PC-9 (cell line): ENCODE results near the gene IL1RN. TPM values are rescaled to one million over a fixed set of nuclear protein-coding genes. Genes with fewer than 3 reads are reported as not detected.

Experiments
- BruUV-seq: library from RNA; stranded (reverse); fragments of 400-500 nt; replicated peaks from 2 replicates; lab custom pipeline; 2021; lab: Mats Ljungman, UMichigan
- CTCF ChIA-PET: fragments of 300-600 bp; sonication (Branson Sonifier 250); formaldehyde crosslinking; loops from one replicate; lab custom pipeline; 2022; ENCODE audit warnings: antibody characterized with exemption; lab: Charles Lee
- POLR2A ChIA-PET: fragments of 300-600 bp; sonication (Branson Sonifier 250); formaldehyde crosslinking; loops from one replicate; lab custom pipeline; 2022; ENCODE audit warnings: antibody characterized with exemption; ENCODE audit not compliant: unreplicated experiment; lab: Charles Lee
- DNase-seq, 2 experiments: peaks; one replicate each; pipeline versions ENCODE4 v3.0.0 to v3.0.0-alpha.2; 2015 to 2022; ENCODE audit warnings: mixed read lengths in 1 of 2
- H2AFZ ChIP-seq: fragments of 200-600 bp; sonication (generic); 2 replicates; pipeline ENCODE4 v1.8.1; 2017; ENCODE audit warnings: antibody characterized with exemption
- H3F3A ChIP-seq: fragments of 200-600 bp; sonication (generic); 2 replicates; pipeline ENCODE4 v1.8.1; 2017; ENCODE audit warnings: antibody characterized with exemption, mild to moderate bottlenecking, low read depth; ENCODE audit not compliant: insufficient read depth
- H3K27ac ChIP-seq: fragments of 200-600 bp; sonication (generic); 2 replicates; pipeline ENCODE4 v1.6.1; 2016; ENCODE audit warnings: mixed run types
- H3K27me3 ChIP-seq: fragments of 200-600 bp; sonication (generic); 2 replicates; pipeline ENCODE4 v1.6.1; 2016; ENCODE audit warnings: low read depth, mixed run types; ENCODE audit not compliant: insufficient read depth
- H3K36me3 ChIP-seq: fragments of 200-600 bp; sonication (generic); 2 replicates; pipeline ENCODE4 v1.6.1; 2016; ENCODE audit warnings: low read depth, mixed run types
- H3K4me1 ChIP-seq: fragments of 200-600 bp; sonication (generic); replicated peaks from 2 replicates; pipeline ENCODE4 v1.6.1; 2016; ENCODE audit warnings: mixed run types; ENCODE audit not compliant: insufficient read depth
- H3K4me2 ChIP-seq: fragments of 200-600 bp; sonication (generic); 2 replicates; pipeline ENCODE4 v1.6.1; 2017; ENCODE audit warnings: mixed run types
- H3K4me3 ChIP-seq: fragments of 200-600 bp; sonication (generic); 2 replicates; pipeline ENCODE4 v1.6.1; 2016; ENCODE audit warnings: mixed run types
- H3K79me2 ChIP-seq: fragments of 200-600 bp; sonication (generic); 2 replicates; pipeline ENCODE4 v1.6.1; 2017; ENCODE audit warnings: low read depth, mixed run types
- H3K9me2 ChIP-seq: fragments of 200-600 bp; sonication (generic); 2 replicates; pipeline ENCODE4 v1.8.1; 2017; ENCODE audit warnings: mild to moderate bottlenecking; ENCODE audit not compliant: insufficient read depth
- H3K9me3 ChIP-seq: fragments of 200-600 bp; sonication (generic); 2 replicates; pipeline ENCODE4 v1.8.1; 2016; ENCODE audit warnings: low read depth; ENCODE audit not compliant: insufficient read depth
- H4K20me1 ChIP-seq: fragments of 200-600 bp; sonication (generic); 2 replicates; pipeline ENCODE4 v1.8.1; 2017; ENCODE audit not compliant: insufficient read depth
- EZH2 ChIP-seq: fragments of 200-600 bp; sonication (generic); IDR thresholded peaks from 2 replicates; pipeline ENCODE4 v1.8.0; 2017; ENCODE audit warnings: antibody characterized with exemption, low read depth
- intact Hi-C: fragments of 100-400 bp; cut with micrococcal nuclease; formaldehyde crosslinking; loops from one replicate; pipeline ENCODE4 v1.10.0; 2022; ENCODE audit not compliant: unreplicated experiment
- total RNA-seq: library from RNA; stranded (reverse); gene quantifications from 2 replicates; pipeline ENCODE4 v1.2.3, GENCODE V29; 2021
- TF ChIP-seq, protein P1 (sequence below): fragments of 200-600 bp; sonication (generic); conservative IDR thresholded peaks from 2 replicates; pipeline ENCODE4 v1.6.1; 2017; ENCODE audit warnings: mixed run types, antibody characterized with exemption, mild to moderate bottlenecking, moderate library complexity

IL1RN gene
- total RNA-seq, 1 experiment from 2014 or later = 8.4 TPM

DNA sequence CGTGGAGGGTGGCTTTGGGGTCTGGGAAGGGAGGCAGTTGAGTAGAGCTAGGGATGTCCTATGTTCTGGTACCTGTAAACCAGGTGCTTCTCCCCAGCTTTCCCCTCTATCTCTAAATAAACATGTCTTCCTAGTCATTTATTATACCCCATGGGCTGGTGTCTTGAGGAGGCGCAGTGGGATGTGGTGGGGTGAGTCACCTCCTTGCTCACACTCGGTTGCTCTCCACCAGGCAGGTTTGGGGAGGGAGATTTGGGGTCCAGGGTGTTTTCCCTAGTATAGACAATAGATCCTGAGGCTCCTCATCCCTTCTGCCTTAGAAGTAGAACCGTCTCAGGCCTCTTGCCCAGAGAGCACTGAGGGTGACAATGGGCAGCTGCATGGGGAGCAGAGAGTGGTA is 51.5 kb downstream of the IL1RN start:
- Histone ChIP-seq H3K4me2 (no peak overlapping the region), H3F3A (no peaks in the 10 kb centered on the region), H3K79me2 (no peaks in the 10 kb centered on the region), H3K4me3 (no peak overlapping the region), H3K4me1 (no peaks in the 10 kb centered on the region), H3K27me3 (no peaks in the 10 kb centered on the region), H3K9me2 (no peaks in the 10 kb centered on the region), H3K36me3 (no peaks in the 10 kb centered on the region), H4K20me1 (no peaks in the 10 kb centered on the region), H2AFZ (no peak overlapping the region), H3K27ac (no peak overlapping the region), H3K9me3 (no peaks in the 10 kb centered on the region)
- DNase-seq = no peak
- TF ChIP-seq EZH2 = no peak
- TF ChIP-seq, protein P1, sequence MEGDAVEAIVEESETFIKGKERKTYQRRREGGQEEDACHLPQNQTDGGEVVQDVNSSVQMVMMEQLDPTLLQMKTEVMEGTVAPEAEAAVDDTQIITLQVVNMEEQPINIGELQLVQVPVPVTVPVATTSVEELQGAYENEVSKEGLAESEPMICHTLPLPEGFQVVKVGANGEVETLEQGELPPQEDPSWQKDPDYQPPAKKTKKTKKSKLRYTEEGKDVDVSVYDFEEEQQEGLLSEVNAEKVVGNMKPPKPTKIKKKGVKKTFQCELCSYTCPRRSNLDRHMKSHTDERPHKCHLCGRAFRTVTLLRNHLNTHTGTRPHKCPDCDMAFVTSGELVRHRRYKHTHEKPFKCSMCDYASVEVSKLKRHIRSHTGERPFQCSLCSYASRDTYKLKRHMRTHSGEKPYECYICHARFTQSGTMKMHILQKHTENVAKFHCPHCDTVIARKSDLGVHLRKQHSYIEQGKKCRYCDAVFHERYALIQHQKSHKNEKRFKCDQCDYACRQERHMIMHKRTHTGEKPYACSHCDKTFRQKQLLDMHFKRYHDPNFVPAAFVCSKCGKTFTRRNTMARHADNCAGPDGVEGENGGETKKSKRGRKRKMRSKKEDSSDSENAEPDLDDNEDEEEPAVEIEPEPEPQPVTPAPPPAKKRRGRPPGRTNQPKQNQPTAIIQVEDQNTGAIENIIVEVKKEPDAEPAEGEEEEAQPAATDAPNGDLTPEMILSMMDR = no peak
- CTCF ChIA-PET = no interaction called here
- POLR2A ChIA-PET = no interaction called here
- no TSS peak for BruUV-seq
- intact Hi-C loops = no loop called here

DNA sequence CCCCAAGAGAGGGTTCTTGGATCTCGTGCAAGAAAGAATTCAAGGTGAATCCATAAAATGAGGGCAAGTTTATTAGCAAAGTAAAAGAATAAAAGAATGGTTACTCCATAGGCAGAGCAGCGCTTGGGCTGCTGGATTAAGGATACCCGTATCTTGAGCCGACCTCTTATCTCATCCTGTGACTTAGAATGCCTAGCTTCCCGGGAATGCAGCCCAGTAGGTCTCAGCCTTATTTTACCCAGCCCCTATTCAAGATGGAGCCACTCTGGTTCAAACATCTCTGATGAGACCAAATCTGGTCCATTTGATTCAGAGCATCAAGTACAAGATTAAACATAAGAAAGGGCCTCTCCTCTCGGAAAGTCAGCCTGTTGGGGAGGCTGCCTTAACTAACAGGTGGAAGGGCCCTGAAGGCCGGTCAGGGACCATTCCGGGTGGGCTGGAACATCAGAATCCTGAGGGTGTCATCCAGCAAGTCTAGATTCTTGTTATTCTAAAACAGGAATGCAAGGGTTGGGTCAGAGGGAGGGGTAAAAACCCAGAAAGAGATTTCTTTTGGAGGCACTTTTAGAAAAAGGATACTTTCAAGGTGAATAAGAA is 52.1 kb downstream of the IL1RN start:
- Histone ChIP-seq H3K36me3 (no peaks in the 10 kb centered on the region), H2AFZ (no peak overlapping the region), H3K4me2 (no peak overlapping the region), H3K79me2 (no peaks in the 10 kb centered on the region), H3K9me3 (no peaks in the 10 kb centered on the region), H3K4me3 (no peak overlapping the region), H3K27ac (no peak overlapping the region), H4K20me1 (no peaks in the 10 kb centered on the region), H3K9me2 (no peaks in the 10 kb centered on the region), H3K4me1 (no peaks in the 10 kb centered on the region), H3K27me3 (no peaks in the 10 kb centered on the region), H3F3A (no peaks in the 10 kb centered on the region)
- TF ChIP-seq, protein P1 = no peak
- TF ChIP-seq EZH2 = no peak
- ChIA-PET CTCF (no interaction called here), POLR2A (no interaction called here)
- BruUV-seq = no TSS peak
- DNase-seq = no peak
- intact Hi-C loops = no loop called here

DNA sequence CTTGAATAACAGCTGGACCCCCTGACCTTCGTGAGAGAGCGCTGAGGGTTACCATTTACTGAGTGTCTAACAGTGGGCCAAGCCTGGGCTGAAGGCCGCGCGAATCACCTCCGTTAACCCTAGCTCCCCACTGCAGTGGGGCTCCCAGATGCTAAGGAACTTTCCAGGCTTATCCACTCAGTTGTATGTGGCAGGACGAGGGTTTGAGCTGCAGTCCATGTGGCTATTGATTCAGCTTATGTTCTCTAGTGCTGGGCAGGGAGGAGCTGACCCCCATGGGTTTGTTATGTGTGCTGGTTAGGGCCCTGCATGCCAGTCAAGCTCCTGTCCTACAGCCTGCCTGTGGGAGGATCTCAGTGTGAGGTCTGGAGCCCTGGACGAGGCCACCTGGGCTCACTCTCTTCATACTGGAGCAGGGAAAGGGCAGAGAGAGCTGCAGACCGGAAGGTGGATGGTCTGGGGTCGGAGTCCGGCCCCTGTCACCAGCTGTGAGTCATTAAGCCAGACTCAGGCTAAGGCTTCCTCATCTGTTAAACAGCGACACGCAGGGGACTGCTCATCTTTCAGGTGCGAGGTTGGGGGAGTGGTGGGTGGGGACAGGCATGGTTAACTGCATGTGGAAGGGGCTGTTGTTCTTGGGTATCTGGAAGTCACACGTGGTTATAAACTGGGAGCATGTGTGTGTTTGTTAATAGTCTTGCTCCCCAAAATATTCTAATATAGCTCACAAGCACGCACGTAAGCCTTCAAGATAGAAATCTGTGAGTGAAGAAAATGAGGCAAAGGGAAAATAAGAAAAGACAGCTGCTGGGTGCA is 52.9 kb downstream of the IL1RN start:
- Histone ChIP-seq H3K27ac (no peak overlapping the region), H3K4me3 (no peak overlapping the region), H2AFZ (no peak overlapping the region), H4K20me1 (no peaks in the 10 kb centered on the region), H3F3A (no peaks in the 10 kb centered on the region), H3K36me3 (no peaks in the 10 kb centered on the region), H3K79me2 (no peaks in the 10 kb centered on the region), H3K9me3 (no peaks in the 10 kb centered on the region), H3K9me2 (no peaks in the 10 kb centered on the region), H3K4me2 (no peak overlapping the region), H3K27me3 (no peaks in the 10 kb centered on the region), H3K4me1 (no peaks in the 10 kb centered on the region)
- ChIA-PET CTCF (interaction anchor here (0.7 kb wide), 1 partner anchor 43 kb away, joined by 13 read pairs; no protein-coding TSS in a partner anchor), POLR2A (no interaction called here)
- no TSS peak for BruUV-seq
- no peak for DNase-seq
- intact Hi-C loops = no loop called here
- no peak for TF ChIP-seq EZH2
- TF ChIP-seq, protein P1 = no peak
